Measurements from ENCODE around the gene NVL.
"Not testable (repeated sequence)": the region's sequence is repeated elsewhere in the genome, so short reads cannot be mapped to it uniquely, and the experiment has no call there.

NVL gene

DNA sequence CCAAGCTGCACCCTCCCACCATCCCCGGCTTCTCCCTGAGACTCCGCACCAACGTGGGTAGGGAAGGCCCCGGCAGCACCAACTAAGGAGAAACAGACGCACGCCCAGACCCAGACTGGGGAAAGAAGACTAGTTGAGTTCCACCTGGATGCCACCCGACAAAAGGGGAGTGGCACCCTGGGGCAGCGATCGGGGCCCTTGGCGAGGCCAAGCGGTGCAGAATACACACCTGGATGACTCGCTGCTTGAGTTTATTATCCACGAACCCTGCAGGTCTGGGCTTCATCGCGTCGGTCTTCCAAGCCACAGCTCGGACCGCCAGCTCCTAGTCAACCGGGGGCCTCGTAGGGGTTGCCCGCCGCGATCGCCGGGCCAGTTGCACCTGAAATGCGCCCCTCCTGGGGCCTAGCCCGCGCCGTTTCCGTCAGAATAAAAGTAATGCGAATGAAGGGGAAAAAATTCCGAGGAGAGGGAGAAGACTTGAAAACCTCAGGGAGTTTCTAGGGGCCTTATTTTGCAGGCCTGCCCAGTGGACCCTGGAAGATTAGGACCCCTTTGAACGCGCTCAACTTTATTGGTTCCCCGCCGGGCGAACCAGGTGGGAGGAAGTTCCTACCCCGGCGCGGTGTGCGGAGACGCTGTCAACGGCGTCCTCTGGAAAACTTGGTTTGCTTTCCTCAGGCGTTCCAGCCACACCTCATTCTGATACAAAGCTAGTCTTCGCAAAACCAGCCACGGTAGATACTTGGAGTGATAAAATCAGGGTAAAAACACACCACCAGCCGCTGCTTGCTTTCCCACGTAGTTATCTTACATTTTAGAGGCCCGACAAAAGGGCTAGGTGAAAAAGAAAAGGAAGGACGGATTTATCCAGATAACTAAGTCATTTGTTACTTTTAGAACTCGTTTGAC lies at the start of gene NVL:
Gene NVL, minus strand, starts transcription at position 331 of the 912 bp plus-strand sequence. Its CDS starts 45 bp downstream, at position 286.
- peak within 1 kb of the TSS; percentile 81 to 99 (median 93) for H3K27ac ChIP-seq
- H3K4me3 ChIP-seq, result peak within 1 kb of the TSS; percentile 62 to 84 (median 73)

DNA sequence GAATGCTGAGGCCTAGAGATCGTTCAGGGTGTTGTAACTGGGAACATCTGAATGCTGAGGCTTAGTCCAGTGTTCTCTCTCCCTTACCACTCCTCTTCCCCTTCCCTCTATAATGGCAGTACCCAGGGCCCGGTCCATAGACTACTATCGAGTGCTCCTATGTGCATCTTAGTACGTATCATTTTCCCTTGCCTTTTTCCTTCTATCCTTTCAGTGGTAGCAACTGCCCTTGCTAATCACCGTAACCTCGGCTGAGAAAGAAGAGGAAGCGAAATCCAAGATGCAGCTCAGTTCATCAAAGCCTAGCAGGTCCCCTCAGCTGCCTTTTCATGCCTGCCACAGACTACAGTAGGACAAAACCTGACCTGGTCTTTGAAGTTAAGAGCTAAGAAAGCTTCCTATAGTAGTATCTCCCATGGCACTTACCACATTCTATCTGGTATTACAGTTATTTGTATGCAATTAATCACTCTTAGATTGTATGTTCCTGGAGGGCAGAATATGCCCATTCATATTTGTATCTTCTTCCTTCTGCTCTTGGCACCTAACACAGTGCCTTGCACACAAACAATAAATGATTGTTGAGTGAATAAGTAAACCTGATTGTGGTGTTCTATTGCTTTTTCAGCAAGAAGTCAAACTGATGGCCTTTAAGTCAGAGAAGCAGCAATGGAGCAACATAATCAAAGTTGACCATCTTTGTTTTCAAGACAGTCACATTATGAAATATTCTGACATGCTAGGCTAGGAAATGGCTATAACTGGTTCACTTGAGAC lies 49.1 kb upstream of the NVL start:
- H3K27ac ChIP-seq, result peak overlapping the region in 2 of 21 experiments; percentile 47 to 69
- no peak overlapping the region for H3K4me3 ChIP-seq

DNA sequence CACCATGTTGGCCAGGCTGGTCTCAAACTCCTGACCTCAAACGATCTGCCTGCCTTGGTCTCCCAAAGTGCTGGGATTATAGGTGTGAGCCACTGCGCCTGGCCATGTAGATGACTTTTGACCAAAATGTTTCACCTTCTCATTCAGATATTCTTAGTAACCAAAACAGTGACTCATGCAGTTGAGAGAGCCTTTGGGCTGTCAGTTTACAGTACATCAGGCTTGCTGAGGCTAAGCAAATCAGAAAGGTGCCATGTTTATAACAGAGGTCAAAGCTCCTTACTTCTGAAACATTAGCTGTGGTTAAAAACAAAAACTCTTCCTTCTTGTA lies 47.7 kb upstream of the NVL start:
- peak overlapping the region in 5 of 21 experiments; percentile 5 to 31 (median 26) for H3K27ac ChIP-seq
- H3K4me3 ChIP-seq, result no peak overlapping the region

DNA sequence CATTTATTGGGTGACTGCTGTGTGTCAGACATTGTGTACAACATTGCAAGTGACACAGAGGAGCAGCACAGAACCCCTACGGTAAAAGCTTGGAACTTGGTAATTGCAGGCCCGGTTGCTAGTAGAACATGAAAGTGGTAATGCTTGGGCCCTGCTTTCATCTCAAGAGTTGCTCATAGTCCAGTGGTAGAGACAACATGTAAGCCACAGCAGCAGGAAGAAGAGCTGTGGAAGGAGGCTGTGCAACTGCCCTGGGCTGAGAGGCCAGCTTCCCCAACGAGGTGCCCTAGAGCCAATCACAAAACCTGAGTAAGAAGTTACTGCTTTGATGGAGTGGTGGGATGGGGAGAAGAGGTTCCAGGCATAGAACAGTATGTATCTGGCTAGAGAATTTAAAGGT lies 45.1 kb upstream of the NVL start:
- Histone ChIP-seq H3K4me3 (no peak overlapping the region), H3K27ac (no peak overlapping the region)

DNA sequence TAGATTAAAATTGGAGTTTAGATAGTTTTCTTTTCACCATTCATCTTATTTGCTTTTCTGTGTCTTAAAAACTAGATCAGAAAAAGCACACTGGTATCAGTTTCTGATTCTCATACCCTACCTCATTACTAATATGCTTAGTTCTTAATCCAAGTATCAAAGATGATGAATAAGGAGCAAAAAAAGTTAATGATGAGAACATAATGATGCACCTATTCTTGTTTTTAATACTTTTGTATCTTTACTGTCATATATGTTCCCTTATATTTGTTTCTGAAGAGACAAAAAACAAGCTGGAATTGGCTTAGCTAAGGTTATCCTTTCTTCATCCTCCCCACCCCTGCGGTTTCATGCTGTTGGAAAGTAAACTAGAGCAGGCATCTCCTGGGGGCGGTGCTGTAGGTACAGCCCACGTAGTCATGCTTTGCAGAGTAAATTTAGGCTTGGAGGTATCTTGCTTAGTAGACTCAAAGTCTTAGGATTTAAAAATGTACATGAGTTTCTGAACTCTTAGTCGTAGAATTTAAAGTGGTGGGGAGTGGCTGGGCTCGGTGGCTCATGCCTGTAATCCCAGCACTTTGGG lies 43.1 kb upstream of the NVL start:
- Histone ChIP-seq H3K4me3 (no peak overlapping the region), H3K27ac (no peak overlapping the region)

DNA sequence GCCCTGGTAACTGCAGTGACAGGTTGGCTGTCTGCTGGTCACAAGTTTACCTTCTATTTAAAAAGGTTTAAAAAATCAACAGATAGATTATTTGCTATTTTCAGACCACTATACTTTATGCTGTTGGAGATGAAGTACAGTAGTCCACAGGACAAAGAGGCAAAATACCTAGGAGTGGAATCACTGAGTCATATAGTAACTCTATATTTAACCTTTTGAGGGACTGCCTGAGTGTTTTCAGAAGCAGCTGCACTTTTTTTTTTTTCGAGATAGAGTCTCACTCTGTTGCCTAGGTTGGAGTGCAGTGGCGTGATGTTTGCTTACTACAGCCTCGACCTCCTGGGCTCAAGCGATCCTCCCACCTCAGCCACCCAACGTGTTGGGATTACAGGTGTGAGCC lies 38.4 kb upstream of the NVL start:
- Histone ChIP-seq H3K4me3 (no peak overlapping the region), H3K27ac (no peak overlapping the region)

DNA sequence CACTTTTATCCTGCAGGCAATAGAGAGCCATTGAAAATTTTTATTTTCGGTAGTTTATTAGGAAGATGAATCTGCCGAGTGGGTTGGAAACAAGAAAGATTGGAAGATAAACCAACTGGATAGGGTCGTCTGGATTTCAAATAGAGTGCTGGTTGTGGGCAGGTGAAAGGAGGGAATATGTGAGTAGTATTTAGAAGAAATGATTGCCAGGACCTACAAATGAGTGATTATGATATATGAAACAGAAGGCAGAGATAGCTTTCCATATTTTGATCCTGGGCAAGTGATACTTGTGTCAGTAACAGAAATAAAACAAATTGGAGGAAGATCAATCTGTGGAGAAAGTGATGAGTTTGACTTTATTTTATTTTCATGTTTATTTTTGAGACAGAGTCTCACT lies 29.2 kb upstream of the NVL start:
- Histone ChIP-seq H3K27ac (peak overlapping the region in 1 of 21 experiments; percentile 95), H3K4me3 (no peak overlapping the region)

DNA sequence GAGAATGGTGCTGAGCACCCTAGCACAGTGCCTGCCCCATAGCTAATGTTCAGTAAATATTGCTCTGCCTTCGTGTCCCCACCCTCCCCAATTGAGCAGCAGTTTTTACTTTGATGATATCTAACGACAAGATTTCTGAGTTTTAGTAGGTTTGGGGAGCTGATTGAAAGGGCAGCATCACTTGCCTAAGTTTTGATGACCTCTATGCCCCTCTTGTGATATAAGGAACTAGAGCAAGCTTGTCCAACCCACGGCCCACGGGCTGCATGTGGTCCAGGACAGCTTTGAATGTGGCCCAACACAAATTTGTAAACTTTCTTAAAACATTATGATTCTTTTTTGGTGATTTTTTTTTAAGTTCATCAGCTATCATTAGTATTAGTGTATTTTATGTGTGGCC lies 28.3 kb upstream of the NVL start:
- Histone ChIP-seq H3K27ac (peak overlapping the region in 15 of 21 experiments; percentile 26 to 98 (median 94)), H3K4me3 (peak overlapping the region in 4 of 7 experiments; percentile 86 to 99 (median 92))

DNA sequence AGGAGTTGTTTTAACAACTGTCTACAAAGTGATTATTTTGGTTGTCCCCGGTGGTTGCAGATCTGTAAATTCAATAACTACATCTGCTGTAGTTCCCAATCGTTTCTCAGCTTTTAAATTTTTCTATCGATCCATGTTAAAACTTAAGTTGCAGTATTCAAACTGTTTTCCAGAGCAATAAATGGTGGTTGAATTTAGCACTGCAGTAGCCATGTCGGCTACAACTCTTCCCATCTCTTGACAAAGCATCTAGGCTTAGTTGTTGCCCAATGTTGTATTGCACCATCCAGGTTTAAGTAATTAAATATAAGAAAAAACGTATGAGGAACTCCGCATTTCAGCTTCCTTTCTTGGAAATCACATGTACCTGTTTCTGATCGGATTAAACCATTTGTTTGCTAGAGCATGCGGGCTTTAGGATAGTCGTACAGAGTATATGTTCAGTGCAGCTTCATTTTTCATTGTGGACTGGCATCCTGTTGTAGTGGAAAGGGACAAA lies 27.7 kb upstream of the NVL start:
- H3K27ac ChIP-seq, result peak overlapping the region in 20 of 21 experiments; percentile 75 to 98 (median 94)
- peak overlapping the region; percentile 86 to 99 (median 93) for H3K4me3 ChIP-seq

DNA sequence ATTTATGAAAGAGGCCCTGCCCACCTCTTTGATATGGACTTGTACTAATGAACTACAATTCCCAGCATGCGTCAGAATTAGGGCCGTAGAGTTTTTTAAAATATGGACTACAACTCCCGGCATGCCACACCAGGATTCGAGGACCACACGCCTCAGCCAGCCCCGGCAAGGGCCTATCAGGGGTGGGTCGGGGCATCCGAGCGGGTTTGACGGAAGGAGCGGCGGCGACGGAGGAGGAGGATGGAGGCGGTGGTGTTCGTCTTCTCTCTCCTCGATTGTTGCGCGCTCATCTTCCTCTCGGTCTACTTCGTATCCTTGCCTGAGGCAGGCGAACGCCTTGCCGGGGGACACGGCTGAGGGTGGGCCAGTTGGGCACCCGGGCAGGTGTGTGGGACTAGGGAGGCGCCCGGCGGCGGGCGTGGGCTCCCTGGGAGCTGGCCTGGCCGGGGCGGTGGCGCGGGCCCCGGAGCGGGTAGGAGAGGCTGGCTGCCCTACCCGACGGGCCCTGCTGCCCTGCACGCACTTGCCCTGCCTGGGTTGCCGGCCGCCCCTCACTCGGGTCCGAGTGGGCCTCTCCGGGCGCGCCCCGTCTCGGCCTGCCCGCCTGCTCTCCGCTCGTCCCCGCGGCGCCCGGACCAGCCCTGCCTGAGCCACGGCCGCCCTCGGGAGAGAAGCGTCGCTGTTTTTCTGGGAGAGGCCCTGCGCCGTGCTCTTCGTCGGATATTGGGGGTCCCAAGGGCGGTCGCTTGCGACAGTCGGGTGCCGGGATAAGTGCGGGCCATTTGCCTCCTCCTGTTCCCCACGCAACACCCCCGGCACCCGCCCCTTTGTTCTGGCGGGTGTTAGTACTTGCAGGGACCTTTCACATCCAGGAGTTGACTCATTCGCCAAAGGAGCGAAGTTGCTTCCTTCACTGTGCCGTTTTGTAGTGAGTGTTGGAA lies 27.0 kb upstream of the NVL start, which contains the start of gene CNIH4:
Gene CNIH4, plus strand, starts transcription at position 195 of the 941 bp plus-strand sequence. Its CDS starts 46 bp downstream, at position 241.
- peak within 1 kb of the TSS; percentile 86 to 99 (median 93) for H3K4me3 ChIP-seq
- H3K27ac ChIP-seq, result peak within 1 kb of the TSS; percentile 58 to 98 (median 93)

DNA sequence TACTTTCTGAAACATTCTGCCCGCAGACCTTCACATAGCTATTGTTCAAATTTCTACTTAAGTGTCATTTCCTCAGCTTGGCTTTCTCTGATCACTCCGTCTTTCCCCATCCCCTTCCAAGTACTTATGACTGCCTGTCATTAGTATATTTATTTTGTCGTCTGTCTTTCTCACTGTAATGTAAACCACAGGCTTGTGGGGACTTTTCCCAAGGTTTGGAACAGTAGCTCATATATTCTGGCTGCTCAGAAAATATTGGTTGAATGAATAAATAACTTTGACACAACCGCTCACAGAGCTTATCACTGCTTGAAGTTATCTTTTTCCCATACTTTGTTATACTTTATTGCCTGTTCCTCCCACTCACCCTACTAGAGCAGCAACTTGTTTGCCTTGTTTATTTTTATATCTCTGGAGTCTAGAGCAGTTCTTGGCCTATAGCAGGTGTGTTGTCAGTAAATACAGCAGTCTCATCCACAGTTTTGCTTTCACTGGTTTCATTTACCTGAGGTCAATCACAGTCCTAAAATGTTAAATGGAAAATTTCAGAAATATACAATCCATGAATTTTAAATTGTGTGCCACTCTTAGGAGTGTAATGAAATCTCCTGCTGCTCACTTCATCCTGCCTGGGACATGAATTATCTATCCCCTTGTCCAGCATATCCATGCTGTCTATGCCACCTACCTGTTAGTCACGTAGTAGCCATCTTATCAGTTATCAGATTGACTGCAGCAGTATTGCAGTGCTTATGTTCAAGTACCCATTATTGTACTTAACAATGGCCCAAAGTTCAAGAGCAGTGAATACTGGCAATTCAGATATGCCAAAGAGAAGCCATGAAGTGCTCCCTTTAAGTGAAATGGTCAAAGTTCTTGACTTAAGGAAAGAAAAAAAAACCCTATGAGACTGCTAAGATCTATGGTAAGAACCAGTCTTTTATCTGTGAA lies 24.3 kb upstream of the NVL start:
- no peak overlapping the region for H3K4me3 ChIP-seq
- H3K27ac ChIP-seq, result no peak overlapping the region

DNA sequence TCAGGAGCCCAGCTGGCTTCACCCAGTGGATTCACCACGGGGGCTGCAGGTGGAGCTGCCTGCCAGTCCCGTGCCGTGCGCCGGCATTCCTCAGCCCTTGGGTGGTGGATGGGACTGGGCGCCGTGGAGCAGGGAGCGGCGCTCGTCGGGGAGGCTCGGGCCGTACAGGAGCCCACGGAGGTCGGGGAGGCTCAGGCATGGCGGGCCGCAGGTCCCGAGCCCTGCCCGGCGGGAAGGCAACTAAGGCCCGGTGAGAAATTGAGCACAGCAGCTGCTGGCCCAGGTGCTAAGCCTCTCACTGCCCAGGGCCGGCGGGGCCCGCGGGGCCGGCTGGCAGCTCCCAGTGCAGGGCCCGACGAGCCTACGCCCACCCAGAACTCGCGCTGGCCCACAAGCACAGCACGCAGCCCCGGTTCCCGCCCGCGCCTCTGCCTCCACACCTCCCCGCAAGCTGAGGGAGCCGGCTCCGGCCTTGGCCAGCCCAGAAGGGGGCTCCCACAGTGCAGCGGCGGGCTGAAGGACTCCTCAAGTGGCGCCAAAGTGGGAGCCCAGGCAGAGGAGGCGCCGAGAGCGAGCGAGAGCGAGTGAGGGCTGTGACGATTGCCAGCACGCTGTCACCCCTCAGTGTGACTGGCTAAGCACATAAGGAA lies 22.6 kb upstream of the NVL start:
- not testable (repeated sequence) for H3K27ac ChIP-seq, H3K4me3 ChIP-seq

DNA sequence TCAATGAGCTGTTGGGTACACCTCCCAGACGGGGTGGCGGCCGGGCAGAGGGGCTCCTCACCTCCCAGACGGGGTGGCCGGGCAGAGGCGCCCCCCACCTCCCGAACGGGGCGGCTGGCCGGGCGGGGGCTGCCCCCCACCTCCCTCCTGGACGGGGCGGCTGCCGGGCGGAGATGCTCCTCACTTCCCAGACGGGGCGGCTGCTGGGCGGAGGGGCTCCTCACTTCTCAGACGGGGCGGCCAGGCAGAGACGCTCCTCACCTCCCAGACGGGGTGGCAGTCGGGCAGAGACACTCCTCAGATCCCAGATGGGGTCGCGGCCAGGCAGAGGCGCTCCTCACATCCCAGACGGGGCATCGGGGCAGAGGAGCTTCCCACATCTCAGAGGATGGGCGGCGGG lies 19.7 kb upstream of the NVL start:
- H3K27ac ChIP-seq, result not testable (repeated sequence)

DNA sequence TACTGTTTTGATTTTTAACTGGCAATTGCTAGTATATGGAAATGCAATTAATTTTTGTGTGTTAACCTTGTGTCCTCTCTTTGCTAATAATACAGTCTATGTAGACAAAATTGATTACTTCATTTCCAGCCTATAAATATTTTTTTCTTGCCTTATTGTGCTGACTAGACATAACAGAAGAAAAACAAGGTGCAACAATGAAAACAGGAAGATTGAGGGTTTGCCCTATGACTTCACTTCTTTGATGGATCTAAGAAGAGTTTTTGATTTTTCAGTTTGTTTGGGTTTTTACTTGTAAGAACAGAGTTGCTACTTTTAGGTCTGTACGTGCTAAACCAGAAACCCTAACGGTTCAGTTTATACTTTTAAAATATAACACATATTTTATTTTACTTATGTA lies 18.2 kb upstream of the NVL start:
- Histone ChIP-seq H3K27ac (no peak overlapping the region), H3K4me3 (no peak overlapping the region)

More for the DNA sequence above, 19.7 kb upstream of the NVL start:
- H3K4me3 ChIP-seq, result not testable (repeated sequence)

DNA sequence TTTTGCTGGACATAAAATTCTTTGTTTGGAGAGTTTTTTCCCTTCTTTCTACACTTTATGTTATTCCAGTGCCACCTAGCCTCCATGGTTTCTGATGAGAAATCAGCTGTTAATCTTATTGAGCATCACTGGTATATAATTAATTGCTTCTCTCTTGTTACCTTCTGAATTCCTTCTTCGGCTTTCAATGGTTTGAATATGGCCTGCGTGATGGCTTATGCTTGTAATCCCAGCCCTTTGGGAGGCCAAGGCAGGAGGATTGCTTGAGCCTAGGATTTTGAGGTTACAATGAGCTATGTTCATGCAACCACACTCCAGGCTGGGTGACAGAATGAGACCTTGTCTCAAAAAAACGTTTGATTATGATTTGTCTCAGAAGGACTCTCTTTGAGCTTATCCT lies 13.7 kb upstream of the NVL start:
- Histone ChIP-seq H3K27ac (no peak overlapping the region), H3K4me3 (no peak overlapping the region)

DNA sequence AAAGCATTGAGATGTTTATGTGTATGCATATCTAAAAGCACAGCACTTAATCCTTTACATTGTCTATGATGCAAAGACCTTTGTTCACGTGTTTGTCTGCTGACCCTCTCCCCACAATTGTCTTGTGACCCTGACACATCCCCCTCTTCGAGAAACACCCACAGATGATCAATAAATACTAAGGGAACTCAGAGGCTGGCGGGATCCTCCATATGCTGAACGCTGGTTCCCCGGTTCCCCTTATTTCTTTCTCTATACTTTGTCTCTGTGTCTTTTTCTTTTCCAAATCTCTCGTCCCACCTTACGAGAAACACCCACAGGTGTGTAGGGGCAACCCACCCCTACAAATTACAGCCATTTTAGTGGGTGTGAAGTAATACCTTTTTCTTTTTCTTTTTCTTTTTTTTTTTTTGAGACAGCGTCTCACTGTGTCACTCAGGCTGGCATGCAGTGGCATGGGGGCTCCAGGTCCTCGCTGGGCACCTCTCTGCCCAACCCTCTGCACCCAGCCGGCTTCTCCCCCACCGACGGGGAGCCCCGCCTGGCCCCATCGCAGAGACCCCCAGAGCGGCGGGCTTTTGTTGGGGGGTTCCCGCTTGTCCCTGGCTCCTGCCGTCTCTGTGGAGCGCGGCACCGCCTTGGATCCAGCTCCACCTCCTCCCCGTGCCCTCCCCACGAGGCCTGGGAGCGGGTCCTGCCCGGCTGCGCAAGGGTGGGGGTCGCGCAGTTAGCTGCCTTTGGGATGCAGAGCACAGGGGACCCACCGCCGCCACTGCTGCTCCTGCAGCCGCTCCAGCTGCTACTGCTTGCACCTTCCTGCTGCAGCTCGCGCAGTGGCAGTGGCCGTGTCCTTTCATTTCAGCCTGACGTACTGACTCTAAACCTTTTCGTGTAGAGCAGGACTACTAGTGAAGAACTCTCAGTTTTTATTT lies 10.7 kb upstream of the NVL start:
- Histone ChIP-seq H3K27ac (peak overlapping the region in 2 of 21 experiments; percentile 18 to 65), H3K4me3 (peak overlapping the region; percentile 28 to 52 (median 37))

Data from skin epidermis (tissue), 12 donors.